HG03280 (cell line): Measurements from ENCODE around the gene CD63.

Experiments
- ATAC-seq: cut with Tn5 transposase; IDR thresholded peaks from one replicate; pipeline ENCODE4 v1.9.1; 2021; ENCODE audit warnings: mild to moderate bottlenecking, moderate library complexity; ENCODE audit not compliant: unreplicated experiment

CD63 gene

GRCh38 chr12:55692631-55693322, 36.0 kb downstream of the CD63 start:
- no peak for ATAC-seq

GRCh38 chr12:55688716-55689655, 39.8 kb downstream of the CD63 start:
- ATAC-seq, result no peak

GRCh38 chr12:55687746-55688145, 41.1 kb downstream of the CD63 start:
- ATAC-seq, result no peak

- ATAC-seq, result no peak
These were observed 42.3 kb downstream of the CD63 start for GRCh38 chr12:55686366-55687010.

- no peak for ATAC-seq
These were observed 43.1 kb downstream of the CD63 start for GRCh38 chr12:55685671-55686070.

- ATAC-seq, result no peak
These were observed 43.9 kb downstream of the CD63 start for GRCh38 chr12:55684761-55685370.

GRCh38 chr12:55683676-55684075, 45.1 kb downstream of the CD63 start:
- ATAC-seq, result no peak

- no peak for ATAC-seq
These were observed 46.6 kb downstream of the CD63 start for GRCh38 chr12:55682087-55682796.

GRCh38 chr12:55681142-55682077, 47.4 kb downstream of the CD63 start:
- ATAC-seq, result no peak

- no peak for ATAC-seq
These were observed 49.1 kb downstream of the CD63 start for GRCh38 chr12:55679691-55680090.

GRCh38 chr12:55676707-55677106, 52.1 kb downstream of the CD63 start:
- ATAC-seq, result no peak

GRCh38 chr12:55675666-55676065, 53.1 kb downstream of the CD63 start:
- ATAC-seq, result no peak
